GM12874 (cell line): Measurements from ENCODE around the gene PPP6R3.

Experiments used
- CTCF ChIP-seq: IDR thresholded peaks from 2 replicates; pipeline ENCODE4 v1.5.1; 2011; ENCODE audit warnings: low read depth, mild to moderate bottlenecking, control low read depth, low read length, moderate library complexity; ENCODE audit not compliant: insufficient read depth

PPP6R3 gene

GRCh38 chr11:68420171-68420570, 40.4 kb upstream of the PPP6R3 start:
- TF ChIP-seq CTCF: no peak

GRCh38 chr11:68423481-68423880, 37.1 kb upstream of the PPP6R3 start:
- no peak for TF ChIP-seq CTCF

GRCh38 chr11:68424101-68424632, 36.4 kb upstream of the PPP6R3 start:
- TF ChIP-seq CTCF: no peak

GRCh38 chr11:68424981-68425865, 35.3 kb upstream of the PPP6R3 start:
- TF ChIP-seq CTCF: no peak

- TF ChIP-seq CTCF: no peak
Observed at GRCh38 chr11:68425866-68426380, 34.6 kb upstream of the PPP6R3 start.

- TF ChIP-seq CTCF: no peak
Observed at GRCh38 chr11:68429661-68430060, 30.9 kb upstream of the PPP6R3 start.

GRCh38 chr11:68430384-68430783, 30.2 kb upstream of the PPP6R3 start:
- no peak for TF ChIP-seq CTCF
